Midbrain (tissue), 1 donor: Measurements from ENCODE around the gene SLC7A6.
A peak's percentile ranks its signal among the peaks of the same experiment; 100 is the strongest.

Experiments
- DNase-seq: peaks from one replicate; lab custom pipeline; 2025; lab: John Stamatoyannopoulos, UW

SLC7A6 gene

GRCh38 chr16:68306633-68307032, 42.3 kb downstream of the SLC7A6 start:
- DNase-seq = no peak

- no peak for DNase-seq
These were observed 45.5 kb downstream of the SLC7A6 start for GRCh38 chr16:68309799-68310198.

GRCh38 chr16:68310437-68310773, 46.1 kb downstream of the SLC7A6 start:
- DNase-seq = no peak

- peak; percentile 95 for DNase-seq
These were observed 46.6 kb downstream of the SLC7A6 start, which contains the start of the genes PRMT7 and SLC7A6OS for GRCh38 chr16:68310774-68311511. Gene PRMT7, plus strand, starts transcription at chr16:68311019. Its CDS starts 4,961 bp downstream, at chr16:68315980. Gene SLC7A6OS, minus strand, starts transcription at chr16:68310946. Its CDS starts 20 bp downstream, at chr16:68310926.

- no peak for DNase-seq
These were observed 48.8 kb downstream of the SLC7A6 start for GRCh38 chr16:68313116-68313515.

GRCh38 chr16:68319185-68319908, 55.0 kb downstream of the SLC7A6 start:
- DNase-seq = no peak

- no peak for DNase-seq
These were observed 60.0 kb downstream of the SLC7A6 start for GRCh38 chr16:68324336-68324735.

- no peak for DNase-seq
These were observed 60.5 kb downstream of the SLC7A6 start for GRCh38 chr16:68324780-68325357.

- peak; percentile 84 for DNase-seq
These were observed 64.0 kb downstream of the SLC7A6 start for GRCh38 chr16:68328151-68328859.

GRCh38 chr16:68328860-68329390, 64.6 kb downstream of the SLC7A6 start:
- DNase-seq = no peak

GRCh38 chr16:68331879-68332410, 67.6 kb downstream of the SLC7A6 start:
- no peak for DNase-seq

- DNase-seq = peak; percentile 36
These were observed 68.2 kb downstream of the SLC7A6 start for GRCh38 chr16:68332411-68333121.

GRCh38 chr16:68335175-68335574, 70.8 kb downstream of the SLC7A6 start:
- no peak for DNase-seq

GRCh38 chr16:68338326-68339119, 74.2 kb downstream of the SLC7A6 start:
- no peak for DNase-seq

GRCh38 chr16:68339214-68339613, 74.9 kb downstream of the SLC7A6 start:
- DNase-seq = no peak

GRCh38 chr16:68342620-68343019, 78.3 kb downstream of the SLC7A6 start:
- DNase-seq = no peak

- DNase-seq = no peak
These were observed 78.8 kb downstream of the SLC7A6 start for GRCh38 chr16:68343137-68343536.

- no peak for DNase-seq
These were observed 79.9 kb downstream of the SLC7A6 start for GRCh38 chr16:68344252-68344651.

GRCh38 chr16:68345351-68345810, 81.1 kb downstream of the SLC7A6 start:
- no peak for DNase-seq

GRCh38 chr16:68345958-68346635, 81.8 kb downstream of the SLC7A6 start:
- DNase-seq = no peak
